HG02885 (cell line): ENCODE measurements around the gene ZNF830.
"Not testable (repeated sequence)": the region's sequence is repeated elsewhere in the genome, so short reads cannot be mapped to it uniquely, and the experiment has no call there.

Experiments
- ATAC-seq: cut with Tn5 transposase; IDR thresholded peaks from one replicate; pipeline ENCODE4 v1.9.1; 2021; ENCODE audit warnings: mild to moderate bottlenecking; ENCODE audit not compliant: unreplicated experiment, poor library complexity

ZNF830 gene

DNA sequence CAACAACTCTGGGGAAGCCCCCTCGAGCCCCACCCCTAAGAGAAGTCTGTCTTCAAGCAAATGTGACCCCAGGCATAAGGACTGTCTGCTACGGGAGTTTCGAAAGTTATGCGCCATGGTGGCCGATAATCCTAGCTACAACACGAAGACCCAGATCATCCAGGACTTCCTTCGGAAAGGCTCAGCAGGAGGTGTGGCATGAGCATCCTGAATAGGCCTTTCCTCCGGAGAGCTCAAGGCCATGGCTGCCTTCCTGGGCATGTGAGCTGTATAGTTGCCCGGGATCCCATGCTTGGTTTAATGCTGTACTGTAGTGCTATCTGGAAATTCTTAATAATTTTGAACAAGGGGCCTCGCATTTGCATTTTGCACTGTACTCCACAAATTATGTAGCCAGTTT, 28.1 kb downstream of the ZNF830 start:
- ATAC-seq: no peak

GRCh38 chr17:34990921-34991365, 29.6 kb downstream of the ZNF830 start:
- ATAC-seq: no peak

- no peak for ATAC-seq
Measured at GRCh38 chr17:34991606-34992005, 30.3 kb downstream of the ZNF830 start.

DNA sequence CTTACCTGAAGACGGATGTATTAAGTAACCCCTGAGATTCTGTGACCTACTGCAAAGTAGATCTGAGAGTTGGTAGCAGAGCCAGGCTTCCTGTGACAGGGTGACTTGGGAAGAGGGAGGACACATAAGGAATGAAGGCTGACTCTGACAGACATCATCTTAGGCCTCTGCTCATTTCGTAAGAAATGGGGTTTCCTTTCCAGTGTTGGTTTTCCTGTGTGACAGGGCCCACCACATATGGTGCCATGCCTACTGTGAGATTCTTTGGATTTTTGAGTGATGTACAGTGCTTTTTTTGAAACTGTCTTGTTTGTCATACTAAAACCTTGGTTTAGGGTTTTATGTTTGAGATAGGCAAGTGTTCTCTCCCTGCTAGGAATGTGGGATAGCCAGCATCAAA, 31.7 kb downstream of the ZNF830 start:
- no peak for ATAC-seq

- ATAC-seq: no peak
Measured at GRCh38 chr17:34996422-34997285, 35.3 kb downstream of the ZNF830 start.

DNA sequence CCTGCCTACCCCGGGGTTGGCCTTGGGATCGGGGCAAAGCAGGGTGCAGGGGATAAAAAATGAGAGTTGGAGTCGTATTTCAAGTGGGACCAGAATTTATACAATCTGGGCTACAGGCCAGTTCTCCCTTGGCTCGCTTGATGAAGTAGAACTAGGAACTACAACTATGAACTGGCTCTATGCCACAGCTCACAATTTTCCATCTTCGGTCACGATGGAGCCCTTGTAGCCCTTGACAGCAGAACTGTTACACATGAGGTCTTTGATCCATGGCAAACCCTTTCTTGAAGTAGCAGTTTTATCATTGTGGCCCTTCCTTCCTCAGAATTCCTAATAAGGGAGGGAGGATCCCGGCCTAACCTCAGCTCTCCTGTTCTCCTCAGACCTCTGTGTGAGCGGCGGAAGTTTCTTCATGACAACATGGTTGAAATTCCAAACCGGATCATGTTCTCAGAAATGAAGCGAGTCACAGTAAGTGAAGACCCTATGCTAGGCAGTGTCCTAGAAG, 36.1 kb downstream of the ZNF830 start:
- no peak for ATAC-seq

GRCh38 chr17:34998205-34998604, 36.9 kb downstream of the ZNF830 start:
- ATAC-seq: peak; percentile 57

- ATAC-seq: no peak
Measured at GRCh38 chr17:34999456-34999855, 38.1 kb downstream of the ZNF830 start.

DNA sequence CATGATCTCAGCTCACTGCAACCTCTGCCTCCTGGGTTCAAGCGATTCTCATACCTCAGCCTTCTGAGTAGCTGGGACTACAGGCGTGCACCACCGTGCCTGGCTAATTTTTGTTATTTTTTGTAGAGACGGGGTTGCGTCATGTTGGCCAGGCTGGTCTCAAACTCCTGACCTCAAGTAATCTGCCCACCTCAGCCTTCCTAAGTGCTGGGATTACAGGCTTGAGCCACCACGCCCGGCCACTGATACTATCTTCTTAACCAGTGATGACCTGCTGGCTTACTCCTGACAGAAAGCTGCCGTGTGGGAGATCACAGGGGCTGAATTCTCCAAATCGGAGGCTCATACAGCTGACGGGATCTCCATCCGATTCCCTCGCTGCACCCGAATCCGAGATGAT, 39.6 kb downstream of the ZNF830 start:
- not testable (repeated sequence) for ATAC-seq

DNA sequence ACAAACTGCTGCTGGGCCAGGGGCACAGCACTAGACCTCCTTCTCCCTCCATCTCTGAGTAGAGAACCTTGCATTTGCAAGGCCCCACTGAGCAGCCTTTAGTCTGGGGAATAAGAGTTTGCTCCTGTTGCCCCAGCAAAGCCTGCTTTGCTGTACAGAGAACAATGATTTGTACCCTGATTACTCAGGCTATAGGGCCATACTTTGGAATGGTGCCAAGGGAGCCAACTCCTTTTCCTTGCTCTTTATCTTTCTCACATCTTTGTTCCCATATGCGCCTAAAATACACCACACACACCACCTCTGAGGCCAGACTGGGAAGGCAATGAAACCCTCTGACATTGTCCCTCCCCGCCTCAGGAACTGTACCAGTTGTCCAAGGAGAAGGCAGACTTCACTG, 40.2 kb downstream of the ZNF830 start:
- ATAC-seq: no peak

GRCh38 chr17:35002876-35003551, 41.7 kb downstream of the ZNF830 start:
- ATAC-seq: no peak

DNA sequence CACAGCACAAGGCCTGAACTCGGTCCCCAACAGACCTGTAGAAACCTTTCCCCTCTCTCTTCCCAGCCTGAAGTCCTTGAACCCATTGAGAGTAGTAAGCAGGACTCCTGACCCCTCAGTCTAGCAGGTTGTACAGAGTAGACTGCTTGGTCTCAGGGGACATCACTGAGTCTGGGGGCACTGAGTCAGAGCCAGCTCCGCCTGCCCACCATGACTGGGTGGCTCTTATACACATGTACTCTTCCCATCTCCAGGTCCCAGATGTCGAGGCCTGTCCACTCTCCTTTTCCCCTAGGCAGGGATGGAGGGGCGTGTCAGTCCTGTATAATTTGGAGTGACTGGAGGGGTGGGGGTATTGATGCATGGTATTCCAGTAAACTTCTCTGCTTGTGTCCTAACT, 42.4 kb downstream of the ZNF830 start:
- ATAC-seq: no peak

DNA sequence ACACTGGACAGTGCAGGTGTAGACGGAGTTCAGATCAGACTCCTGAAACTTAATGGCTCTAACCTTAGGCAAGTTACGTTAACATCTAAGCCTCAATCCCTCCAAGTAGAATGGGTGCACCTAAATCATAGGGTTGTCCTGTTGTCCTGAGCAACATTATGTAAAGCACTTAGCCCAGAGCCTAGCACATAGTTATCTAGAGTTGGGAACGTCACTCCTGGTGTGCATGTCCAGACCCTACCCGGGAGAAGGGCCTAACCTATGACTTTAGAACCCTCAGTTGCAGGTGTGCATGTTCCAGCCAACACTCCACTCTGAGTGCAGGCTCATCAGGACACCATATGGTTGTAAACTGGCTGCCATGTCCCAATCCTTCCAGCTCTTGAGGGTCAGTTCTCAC, 45.0 kb downstream of the ZNF830 start:
- no peak for ATAC-seq

- no peak for ATAC-seq
Measured at GRCh38 chr17:35006961-35007360, 45.6 kb downstream of the ZNF830 start.

- no peak for ATAC-seq
Measured at GRCh38 chr17:35010093-35010492, 48.8 kb downstream of the ZNF830 start.

DNA sequence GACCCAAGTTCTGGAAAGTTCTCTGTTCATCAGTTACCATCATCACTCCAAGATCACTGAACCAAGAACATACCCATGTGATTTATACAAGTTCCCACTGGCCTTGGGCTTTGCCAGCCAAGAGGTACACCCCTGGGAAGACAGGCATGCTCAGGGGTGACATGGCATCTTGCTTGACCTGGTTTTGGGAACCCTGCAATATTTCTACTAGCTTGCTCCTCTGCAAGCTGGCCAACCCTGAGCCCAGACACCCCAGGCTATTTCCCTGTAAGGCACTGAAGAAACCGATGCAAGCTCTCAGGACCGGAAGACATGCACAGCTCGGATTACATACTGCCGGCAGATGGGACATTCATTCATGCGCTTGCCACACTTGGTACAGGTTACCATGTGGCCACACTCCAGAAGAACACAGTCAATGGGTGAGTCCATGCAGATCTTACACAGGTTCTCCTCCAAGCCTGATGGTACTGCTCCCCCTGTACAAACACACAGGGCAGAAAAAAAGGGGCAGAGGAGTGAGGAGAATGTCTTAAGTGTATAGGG, 50.4 kb downstream of the ZNF830 start:
- ATAC-seq: no peak
